ENCODE results near the gene MIER2. TPM values are rescaled to one million over a fixed set of nuclear protein-coding genes. Genes with fewer than 3 reads are reported as not detected.

The MIER2 gene
- polyA plus RNA-seq, 5 donors, result 18.9 to 35.9 (median 26.1) TPM

DNA sequence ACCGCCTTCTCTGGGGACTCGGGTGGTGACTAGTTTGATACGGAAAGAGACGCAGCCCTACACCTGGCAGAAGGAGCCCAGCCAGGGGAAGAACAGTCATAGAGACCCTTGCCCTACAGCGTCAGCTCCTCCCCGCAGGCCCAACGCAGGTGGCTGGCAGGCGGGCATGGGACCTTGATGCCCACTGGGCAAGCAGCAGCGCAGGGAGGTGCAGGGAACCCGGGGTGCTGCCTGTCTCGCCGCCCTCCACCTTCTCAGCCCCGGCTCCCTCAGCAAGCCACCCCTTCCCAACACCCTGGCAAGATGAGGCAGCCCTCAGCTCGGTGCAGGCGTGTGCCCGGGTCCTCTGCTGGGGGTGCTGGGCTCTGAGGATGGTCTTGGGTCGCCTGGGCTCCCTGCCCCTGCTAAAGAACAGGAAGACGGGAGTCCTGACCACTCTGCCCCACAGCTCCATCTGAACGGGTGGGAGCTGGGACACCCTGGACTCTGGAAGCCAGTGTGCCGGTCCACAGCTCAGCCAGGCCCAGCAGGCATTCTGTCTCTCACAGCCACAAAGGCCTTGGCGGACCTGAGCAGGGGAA lies 9.0 kb downstream of the MIER2 start:
- DNase-seq, result no peak

DNA sequence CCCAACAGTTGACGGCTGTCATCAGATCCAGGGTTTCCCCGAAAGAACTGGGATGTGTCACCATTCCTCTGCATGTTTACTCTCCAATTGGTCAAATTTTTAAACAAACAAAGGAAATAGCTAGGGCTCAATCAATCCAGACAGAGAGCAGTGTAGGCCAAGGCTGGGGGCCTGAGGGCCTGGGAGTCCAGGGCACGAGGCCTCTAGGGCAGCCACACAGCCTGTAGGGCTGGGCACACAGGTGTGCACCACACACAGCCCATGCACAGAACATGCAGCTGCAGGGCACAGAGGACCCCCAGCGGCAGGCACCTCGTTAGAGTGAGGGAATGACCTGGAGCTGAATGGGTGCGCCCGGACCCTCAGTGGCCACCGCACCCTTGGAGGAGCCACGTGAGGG lies 9.5 kb downstream of the MIER2 start:
- no peak for DNase-seq

DNA sequence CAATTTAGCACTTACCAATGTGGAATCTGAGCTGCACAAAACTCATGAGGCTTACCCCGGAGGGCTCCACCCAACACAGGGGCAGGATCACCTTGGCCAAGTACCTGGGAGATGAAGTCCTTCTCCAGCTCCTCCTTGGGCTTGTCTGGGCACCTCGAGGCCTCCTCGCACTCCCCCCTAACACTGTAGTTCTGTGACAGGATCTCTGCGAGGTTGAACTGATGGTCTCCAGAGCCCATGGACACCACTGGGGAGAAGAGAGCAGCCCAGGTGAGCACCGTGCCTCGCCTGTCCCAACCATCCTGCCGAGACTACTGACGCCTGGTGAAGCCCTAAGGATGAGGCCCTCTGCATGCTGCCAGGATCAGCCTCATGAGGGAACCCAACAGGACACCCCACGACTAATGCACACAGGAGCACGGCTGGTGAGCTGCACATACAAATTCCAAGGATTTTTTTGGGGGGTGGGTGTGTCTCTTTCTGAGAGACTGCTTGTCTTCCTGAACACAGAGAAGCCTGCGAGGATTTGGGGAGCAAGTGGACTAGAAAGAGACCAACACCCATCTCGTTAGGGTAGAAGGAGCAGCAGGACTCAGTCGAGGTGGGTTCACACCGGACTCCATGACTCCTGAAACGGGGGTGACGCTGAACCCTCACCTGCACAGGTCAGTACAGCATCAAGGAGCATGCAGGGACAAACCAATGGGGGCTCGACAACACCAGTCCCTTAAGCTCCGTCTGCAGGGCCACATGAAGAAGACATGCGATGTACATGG lies 10.1 kb downstream of the MIER2 start:
- DNase-seq, result no peak

DNA sequence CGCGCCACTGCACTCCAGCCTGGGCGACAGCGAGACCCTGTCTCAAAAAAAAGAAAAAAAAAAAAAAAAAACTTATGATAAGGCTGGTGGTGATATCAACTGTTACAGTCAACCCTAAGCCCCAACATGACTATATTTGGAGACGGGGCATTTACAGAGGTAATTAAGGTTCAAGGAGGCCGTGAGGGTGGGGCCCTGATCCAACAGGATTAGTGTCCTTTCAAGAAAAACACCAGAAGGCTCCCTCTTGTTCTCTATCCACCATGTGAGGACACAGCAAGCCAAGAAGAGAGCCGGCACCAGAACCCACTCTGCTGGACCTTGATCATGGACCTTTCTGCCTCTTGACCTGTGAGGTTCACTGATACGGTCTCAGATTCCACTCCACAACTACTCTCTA lies 14.1 kb downstream of the MIER2 start:
- no peak for DNase-seq

DNA sequence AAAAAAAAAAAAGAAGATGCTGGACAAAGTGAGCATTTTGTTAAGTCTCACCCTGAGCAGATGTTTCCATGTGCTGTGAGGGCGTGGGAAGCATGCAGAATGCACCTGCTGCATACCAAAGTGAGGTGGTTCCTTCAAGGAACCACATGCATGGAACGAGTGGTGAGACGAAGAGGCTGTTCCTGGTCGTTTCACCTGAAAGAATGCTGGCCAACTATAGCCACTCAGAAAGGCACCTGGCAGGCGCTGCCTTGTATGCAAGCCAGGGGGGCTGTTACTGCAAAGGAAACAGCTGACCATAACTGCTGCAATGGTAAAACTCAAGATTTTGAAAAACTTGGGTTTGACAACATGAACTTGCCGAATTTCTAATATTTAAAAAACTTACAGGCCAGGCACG lies 14.7 kb downstream of the MIER2 start:
- no peak for DNase-seq

DNA sequence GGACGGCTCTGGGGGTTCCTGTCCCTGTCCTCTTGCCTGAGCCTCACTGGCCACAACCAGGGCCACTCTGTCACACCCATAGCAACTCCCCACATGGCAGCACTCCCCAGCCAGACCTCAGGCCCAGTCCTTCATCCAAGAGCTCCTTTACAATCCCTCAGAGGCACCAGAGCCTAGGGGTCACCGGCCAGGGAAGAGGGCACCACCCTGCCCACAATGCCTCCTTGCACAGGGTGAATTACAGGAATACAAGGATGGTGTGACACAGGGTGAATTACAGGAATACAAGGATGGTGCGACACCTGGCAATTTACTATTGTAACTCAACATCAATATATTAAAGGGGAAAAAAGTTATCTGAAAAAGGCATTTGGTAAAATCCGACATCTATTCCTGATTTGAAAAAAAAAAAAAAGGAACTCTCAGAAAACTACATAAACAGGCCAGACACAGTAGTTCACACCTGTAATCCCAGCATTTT lies 16.5 kb downstream of the MIER2 start:
- no peak for DNase-seq

DNA sequence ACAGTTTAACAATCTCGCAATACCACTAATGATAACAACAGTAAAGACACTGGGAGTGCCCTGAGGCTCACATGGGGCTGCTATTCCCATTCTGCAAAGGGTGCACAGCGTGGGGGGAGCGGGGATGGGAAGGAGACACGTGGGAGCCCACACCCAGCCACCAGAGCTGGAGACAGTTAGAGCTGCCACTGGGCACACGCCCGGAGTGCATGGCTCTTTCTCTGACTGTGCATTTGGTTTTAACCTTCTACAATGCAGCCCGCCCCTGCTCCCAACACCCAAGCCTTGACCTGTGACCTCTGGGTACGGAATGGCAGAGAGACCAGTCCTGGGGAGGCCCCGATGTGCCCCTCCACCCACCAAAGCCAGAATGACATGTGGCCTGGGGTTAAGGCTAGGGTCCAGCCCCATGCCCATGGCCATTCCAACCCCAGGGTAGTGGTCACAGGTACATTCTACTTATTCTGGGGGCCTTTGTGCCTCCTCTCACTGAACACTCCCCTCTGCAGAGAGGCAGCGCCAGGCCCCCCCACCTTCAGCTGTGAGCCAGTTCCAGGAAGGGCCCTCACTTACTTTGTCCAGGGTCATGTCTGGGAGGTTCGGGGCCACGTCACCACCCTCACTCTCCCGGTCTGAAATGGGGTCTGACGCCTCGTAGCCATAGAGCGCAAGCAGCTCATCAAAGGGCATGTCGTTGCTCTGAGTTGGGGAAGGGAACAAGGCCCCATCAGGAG lies 17.1 kb downstream of the MIER2 start:
- no peak for DNase-seq

DNA sequence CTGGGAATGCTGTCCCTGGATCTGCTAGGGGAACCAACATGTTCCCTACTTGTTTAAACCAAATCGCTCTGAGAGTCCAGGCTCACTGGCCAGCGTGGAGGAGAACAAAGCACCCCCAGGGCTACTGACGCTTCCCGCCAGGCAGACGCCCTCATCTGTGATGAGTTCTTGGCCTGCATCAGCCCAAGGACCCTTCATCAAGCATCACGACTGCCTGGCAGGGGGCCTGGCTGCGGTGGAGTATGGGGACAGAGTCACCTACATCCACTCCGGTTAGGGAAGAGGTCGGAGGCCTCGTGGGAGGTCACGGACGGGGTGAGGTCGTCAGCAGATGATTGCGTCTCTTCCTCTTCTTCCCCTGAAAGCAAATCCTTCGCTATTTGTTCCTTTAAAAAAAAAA lies 17.7 kb downstream of the MIER2 start:
- DNase-seq, result no peak

DNA sequence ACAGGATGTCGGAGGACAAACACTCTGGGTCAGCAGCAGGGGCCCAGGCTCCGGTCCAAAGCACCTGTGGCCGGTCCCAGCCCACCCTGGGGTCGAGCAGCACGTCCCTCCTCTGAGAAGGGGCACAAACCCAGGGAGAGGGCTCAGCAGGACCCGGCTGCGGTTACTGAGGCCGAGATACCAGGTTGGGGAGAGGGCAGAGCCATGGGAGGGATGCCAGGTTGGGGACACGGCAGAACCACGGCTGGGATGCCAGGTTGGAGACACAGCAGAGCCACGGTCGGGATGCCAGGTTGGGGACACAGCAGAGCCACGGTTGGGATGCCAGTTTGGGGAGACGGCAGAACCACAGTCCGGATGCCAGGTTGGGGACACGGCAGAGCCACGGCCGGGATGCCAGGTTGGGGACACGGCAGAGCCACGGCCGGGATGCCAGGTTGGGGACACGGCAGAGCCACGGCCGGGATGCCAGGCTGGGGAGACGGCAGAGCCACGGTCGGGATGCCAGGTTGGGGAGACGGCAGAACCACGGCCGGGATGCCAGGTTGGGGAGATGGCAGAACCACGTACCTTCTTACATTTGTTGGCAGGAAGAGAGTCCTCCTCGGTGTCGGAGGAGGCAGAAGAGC lies 18.5 kb downstream of the MIER2 start:
- no peak for DNase-seq

DNA sequence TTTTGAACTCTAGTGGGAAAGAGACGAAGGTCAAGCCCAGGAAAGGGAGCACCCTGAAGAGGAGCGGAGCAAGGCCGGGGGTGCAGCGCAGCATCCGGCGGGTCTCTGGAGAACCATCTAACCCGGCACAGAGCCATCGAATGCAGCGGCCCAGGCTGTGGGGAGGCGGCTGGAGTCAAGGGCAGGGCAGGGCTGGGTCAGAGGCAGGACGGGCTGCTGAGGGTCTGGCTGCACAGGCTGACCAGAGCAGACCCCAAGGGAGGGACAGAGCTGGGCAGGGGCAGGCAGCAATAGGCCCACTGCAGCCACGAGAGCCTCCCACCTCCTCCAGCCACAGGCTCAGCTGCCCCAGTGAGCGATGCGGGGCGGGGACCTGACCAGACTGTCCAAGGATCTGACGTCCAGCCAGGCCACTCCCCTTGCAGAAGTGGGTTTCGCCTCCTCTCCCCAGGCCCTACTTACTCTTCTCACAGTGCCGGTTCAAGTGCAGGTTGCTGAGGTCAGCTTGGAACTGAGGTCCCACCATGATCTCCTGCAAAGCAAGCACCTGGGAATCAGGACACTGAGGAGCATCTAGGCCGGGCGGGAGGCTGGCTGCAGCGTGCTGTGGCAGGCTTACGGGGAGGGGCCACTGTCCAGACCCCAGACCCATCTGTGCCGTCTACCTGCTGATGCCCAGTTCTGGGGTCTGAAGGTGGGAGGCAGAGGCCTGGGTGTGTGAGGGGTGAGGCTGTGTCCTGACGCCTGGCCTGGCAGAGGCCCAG lies 19.2 kb downstream of the MIER2 start:
- no peak for DNase-seq

DNA sequence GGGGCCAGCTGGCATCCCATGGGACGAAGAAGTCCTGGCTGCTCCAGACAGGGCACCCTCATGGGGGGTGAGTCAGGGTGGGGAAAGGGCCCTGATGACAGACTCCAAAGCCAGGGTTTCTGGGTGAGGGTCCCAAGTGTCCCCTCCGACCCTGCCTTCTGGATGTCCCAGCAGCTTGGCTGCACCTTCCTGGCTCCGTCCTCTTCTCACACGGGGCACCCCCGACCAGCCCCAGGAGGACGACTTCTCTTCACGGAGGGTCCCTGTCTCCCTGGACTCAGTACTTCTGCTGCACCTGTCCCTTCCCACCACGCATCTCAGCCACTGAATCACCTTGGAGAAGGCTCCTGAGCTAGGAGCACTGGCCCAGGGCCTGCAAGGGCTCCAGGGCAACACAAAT lies 19.9 kb downstream of the MIER2 start:
- no peak for DNase-seq

DNA sequence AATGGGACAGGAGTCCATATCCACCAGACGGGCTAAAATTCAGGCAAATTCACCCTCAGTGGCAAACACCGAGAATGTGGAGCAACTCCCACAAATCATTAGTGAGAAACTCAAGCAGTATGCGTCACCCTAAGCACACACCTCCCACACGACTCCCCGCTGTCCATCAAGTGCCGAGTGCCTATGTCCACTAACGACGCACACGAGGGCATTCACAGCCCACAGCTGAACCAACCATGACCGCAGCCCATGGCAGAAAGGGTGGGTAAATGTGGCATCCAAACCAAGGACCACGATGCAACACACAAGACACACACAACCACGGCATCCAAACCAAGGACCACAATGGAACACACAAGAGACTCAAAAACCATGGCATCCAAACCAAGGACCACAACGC lies 22.0 kb downstream of the MIER2 start:
- DNase-seq, result no peak

DNA sequence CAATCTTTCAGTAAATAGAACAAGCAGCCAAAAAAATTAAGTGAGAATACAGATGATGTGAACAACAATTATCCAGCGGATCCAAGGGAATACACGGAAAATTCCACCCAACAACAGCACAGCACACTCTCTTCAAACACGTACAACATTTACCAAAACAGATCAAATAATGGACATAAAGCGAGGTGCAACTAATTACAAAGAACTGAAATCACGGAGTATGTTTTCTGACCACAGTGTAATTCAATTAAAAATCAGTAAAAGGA lies 26.2 kb downstream of the MIER2 start:
- DNase-seq, result no peak

DNA sequence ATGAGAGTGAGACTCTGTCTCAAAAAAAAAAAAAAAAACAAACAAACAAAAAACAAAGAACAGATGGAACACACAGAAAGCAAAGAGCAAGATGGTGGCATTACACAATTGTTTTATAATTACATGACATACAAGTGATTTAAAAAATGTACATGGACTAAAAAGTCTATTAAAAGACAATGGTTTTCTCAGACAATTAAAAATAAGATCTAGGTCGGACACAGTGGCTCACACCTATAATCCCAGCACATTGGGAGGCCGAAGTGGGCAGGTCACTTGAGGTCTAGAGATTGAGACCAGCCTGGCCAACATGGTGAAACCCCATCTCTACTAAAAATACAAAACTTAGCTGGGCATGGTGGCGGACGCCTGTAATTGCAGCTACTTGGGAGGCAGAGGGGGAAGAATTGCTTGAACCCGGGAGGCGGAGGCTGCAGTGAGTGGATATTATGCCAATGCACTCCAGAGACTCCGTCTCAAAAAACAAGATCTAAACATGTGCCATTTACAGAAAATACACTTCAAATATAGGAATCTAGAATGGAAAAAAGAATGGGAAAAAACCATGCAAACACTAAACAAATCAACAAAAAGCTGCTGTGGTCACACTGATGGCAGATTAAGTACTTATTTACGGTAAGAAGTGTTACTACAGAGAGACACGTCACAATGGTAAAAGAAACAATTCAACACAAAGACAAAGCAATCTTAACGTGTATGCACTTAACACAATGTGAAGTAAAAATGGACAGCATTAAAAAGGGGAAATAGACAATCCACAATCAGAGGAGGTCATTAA lies 26.7 kb downstream of the MIER2 start:
- no peak for DNase-seq

DNA sequence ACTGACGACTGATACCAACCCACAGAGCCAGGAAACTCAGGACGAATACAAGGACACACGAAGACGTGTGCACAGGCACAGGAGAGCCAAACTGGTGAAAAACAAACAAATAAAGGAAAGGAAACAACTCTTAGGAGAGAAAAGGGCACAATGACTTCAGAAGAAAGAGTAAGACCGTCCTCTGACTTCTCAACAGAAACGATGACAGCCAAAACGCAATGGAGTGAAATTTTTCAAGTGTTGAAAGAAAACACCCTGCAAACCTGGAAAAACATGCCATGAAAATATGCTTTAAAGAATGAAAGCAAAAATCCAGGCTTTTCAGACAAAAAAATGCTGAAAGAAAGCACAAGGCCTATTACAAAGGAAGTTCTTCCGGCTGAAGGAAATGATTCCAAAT lies 28.8 kb downstream of the MIER2 start:
- DNase-seq, result no peak

DNA sequence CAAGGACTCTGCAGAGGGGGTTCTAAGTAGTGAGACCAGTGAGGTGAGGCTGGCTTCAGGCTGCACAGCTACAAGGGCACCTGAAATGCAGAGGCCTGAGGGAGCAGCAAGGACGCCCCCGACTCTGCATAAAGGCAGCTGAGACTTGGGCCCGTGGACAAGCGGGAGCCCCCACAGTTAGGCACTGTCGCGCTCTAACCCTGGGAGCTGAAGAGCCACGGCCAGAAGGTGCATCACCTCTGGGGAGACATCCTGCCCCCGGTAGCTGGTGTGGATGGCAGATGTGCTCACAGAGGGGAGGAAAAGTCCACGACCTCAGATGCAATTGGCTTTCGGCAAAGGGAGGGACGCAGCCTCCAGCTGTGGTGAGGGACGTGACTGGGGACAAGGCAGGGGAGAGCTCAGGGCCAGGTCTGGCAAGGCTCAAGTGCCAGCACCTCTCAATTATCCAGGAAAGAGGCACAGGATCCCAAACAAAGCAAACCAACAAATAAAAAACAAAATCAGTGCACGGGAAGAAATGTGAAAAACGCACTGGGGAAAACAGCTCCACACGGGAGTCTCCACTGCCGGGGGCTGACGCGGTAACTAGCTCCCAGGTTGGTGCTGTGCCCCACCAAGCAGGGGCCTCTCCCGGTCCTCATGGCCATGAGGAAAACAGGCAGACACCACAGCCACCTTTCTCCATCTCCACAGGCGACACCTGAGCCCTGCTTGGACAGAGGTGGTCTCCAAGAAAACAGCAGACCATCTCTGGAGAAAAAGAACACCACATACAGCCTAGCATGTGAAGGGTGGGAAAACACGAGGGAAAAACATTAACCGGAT lies 30.4 kb downstream of the MIER2 start:
- DNase-seq, result no peak

DNA sequence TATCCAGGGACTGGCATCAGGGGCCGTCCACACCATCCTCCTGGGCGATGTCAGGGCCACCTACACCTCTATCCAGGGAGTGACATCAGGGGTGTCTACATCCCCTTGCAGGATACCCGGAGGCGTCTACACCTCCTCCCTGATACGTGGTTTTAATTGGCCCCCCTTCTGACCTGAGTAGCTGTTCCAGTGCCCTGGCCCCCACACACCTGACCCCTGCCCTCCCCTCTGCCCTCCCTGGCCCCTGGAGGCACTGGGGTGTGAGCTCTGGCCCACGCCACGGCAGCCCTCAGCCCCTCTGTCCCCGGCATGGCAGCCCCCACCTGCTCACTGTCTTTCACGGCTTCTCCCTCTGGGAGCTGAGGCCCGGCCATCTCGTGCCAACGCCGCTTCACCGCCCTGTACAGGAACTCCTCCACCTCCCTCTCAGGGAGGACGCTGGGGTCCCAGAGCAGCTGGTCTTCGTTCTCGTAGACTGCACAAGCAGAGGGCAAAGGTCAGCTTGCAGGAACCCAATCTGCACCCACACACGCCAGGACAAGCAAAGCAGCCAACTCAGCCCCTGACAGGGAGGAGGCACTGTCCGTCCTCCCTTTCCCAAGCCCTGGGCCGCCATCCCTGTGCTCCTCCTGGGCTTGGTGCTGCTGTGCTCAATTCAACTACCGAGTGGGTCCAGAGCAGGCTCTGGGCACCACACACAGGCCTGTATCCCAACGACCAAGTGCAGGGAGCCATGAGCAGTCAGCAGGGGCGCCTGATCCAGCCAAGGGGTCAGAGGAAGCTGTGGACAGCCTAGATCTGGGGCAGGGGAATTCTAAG lies 31.2 kb downstream of the MIER2 start:
- DNase-seq, result no peak

DNA sequence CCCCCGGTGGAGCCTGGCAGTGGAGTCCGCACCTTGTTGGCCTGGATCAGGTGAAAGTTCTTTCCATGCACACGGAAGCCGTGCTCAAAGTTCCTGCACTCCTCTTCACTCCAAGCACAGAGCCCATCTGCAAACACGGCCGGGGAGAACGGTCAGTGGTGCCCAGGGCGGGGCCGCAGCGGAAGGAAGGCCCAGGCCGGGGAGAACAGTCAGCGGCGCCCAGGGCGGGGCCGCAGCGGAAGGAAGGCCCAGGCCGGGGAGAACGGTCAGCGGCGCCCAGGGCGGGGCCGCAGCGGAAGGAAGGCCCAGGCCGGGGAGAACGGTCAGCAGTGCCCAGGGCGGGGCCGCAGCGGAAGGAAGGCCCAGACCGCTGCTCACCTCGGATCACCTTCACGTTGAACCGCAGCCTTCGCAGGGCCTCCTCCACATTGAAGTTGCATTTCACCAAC lies 32.8 kb downstream of the MIER2 start:
- DNase-seq, result no peak

DNA sequence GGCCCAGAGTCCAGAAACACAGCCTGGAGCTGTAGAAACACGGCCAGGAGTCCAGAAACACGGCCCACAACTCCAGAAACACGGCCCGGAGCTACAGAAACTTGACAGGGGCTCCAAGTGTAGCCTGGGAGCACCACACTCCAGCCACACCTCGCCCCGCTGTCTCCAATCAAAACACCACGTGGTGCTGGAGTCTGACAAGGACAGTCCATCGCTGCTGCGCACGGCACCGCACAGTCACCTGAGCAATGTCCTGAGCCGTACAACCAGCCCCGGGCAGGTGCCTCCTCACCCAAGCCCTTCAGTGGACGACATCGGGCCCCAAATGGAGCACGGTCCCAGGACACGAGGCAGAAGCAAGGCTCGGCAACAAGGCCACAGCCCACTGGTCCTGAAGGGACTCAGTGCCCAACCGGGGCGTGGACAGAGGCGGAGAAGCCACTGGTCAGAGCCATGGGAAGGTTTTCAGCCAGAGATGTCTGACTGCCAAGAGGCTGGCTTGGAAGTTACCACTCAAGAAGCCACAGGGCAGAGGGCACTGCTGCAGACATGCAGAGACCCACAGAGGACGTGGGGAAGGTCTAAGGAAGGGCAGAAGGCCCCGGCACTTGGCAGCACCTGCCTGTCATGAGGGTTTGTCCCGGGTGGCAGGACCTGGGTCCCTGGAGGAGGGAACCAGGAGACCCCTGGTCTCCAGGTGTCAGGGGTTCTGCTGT lies 33.7 kb downstream of the MIER2 start:
- DNase-seq, result no peak

Measured in right lung (tissue), 5 donors.